COLO829 (cell line): ENCODE results near the gene OSCP1.
A peak's percentile ranks its signal among the peaks of the same experiment; 100 is the strongest.
"Not testable (repeated sequence)": the region's sequence is repeated elsewhere in the genome, so short reads cannot be mapped to it uniquely, and the experiment has no call there.

ENCODE experiments used
- DNase-seq: peaks from one replicate; pipeline ENCODE4 v3.0.0; 2012; ENCODE audit warnings: low spot score

The OSCP1 gene

GRCh38 chr1:36450270-36450918 lies at the start of gene OSCP1:
OSCP1 (minus strand) TSS chr1:36450451; CDS start chr1:36450369, 82 bp downstream.
- peak; percentile 99 for DNase-seq

DNA sequence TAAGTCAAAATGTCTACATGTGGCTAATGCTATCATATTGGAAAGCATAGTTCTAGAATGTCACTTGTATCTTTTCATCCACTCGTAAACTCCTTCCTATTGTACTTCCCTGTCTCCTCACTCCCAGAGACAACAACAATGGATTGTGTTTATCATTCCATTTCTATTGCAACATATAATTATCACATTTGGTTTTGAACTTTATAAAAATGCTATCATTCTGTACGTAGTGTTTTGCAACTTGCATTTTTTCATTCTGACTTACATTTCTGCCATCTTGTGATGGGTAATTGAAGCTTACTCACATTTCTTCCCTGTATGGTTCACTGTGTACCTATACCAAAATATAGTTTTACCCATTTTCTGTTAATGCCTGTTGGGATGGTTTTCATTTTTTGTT lies 47.0 kb upstream of the OSCP1 start:
- no peak for DNase-seq

GRCh38 chr1:36494971-36495370 lies 44.7 kb upstream of the OSCP1 start:
- DNase-seq: no peak

- no peak for DNase-seq
These were observed 43.3 kb upstream of the OSCP1 start for GRCh38 chr1:36493524-36493923.

DNA sequence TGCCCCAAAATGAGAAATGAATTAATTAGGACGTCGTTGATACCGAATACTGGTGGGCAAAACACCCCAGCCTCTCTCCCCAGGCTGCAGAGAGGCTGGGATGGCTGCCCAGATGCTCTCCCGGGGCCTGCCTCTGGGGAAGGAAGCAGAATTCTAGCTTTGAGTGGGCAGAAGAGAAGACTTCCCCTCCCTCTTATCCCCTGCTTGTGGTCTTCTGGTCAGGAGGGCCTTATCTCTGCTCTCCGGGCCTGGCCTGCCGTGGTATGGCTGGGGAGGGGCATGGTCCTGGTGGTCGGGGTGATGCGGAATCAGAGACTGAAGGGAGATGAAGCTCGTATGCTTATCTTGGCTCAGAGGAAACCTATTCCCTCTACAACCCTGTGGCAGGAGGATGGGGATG lies 42.2 kb upstream of the OSCP1 start:
- no peak for DNase-seq

DNA sequence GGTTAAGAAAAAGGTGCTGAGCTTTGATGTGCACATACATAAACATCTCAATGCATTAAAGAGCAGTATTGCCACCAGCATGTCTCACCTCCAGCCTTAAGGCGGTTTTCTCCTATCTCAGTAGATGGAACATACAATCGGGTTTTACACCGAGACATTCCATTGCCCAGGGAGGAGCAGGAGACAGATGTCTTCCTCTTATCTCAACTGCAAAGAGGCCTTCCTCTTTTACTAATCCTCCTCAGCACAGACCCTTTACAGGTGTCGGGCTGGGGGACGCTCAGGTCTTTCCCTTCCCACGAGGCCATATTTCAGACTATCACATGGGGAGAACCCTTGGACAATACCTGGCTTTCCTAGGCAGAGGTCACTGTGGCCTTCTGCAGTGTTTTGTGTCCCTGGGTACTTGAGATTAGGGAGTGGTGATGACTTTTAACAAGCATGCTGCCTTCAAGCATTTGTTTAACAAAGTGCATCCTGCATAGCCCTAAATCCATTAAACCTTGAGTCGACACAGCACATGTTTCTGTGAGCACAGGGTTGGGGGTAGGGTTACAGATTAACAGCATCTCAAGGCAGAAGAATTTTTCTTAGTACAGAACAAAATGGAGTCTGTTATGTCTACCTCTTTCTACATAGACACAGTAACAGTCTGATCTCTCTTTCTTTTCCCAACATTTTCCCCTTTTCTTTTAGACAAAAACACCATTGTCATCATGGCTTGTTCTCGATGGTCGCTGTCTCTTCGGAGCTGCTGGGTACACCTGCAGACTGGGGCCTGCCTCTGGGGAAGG lies 39.2 kb upstream of the OSCP1 start:
- not testable (repeated sequence) for DNase-seq

DNA sequence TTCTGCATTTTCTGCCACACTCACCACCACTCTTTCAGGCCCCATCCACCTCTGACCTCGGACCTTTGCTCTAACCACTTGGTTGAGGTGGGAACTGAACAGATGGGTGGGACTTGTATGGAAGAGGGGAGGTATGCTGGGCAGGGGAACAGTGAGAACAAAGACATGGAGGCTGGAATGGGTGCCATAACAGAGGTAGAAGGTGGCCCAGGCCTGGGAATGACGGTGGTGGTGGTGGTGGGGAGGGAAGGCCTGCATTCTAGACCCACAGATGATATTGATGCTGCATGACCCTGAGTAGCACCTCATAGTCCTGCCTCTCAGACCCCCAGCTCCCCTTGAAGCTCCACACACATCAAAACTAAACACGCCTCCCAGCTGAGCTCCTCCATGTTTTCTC lies 37.7 kb upstream of the OSCP1 start:
- DNase-seq: no peak

DNA sequence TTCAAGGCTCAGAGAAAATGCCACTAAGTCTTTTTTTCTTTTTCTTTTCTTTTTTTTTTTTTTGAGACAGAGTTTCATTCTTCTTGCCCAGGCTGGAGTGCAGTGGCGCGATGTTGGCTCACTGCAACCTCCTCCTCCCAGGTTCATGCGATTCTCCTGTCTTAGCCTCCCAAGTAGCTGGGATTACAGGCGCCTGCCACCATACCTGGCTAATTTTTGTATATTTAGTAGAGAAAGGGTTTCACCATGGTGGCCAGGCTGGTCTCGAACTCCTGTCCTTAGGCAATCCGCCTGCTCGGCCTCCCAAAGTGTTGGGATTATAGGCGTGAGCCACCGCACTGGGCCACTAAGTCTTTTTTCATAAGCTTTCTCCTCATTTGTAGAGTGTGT lies 37.1 kb upstream of the OSCP1 start:
- DNase-seq: not testable (repeated sequence)

- no peak for DNase-seq
These were observed 36.4 kb upstream of the OSCP1 start for GRCh38 chr1:36486439-36487335.

GRCh38 chr1:36486093-36486438 lies 35.8 kb upstream of the OSCP1 start:
- DNase-seq: no peak

DNA sequence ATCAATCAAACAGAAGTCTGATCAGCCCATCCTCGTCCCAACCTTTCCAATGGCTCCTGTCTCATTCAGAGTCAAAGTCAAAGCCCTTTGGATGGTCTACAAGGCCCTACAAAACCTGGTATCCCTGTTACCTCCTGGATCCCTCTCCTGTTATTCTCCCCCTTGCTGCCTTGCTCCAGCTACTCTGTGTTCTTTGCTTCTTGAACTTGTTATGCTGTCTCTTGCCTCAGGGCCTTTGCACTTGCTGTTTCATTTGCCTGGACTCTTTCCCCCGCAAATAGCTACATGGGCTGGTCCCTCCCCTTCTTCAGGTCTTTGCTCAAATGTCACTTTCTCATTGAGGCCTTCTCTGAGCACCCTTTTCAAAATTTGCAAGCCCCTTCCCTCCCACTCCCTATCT lies 33.8 kb upstream of the OSCP1 start:
- DNase-seq: no peak

GRCh38 chr1:36482724-36483388 lies 32.6 kb upstream of the OSCP1 start, which contains the start of gene CSF3R:
CSF3R (minus strand) TSS chr1:36482913; CDS start chr1:36479496, 3,417 bp downstream.
- DNase-seq: no peak

DNA sequence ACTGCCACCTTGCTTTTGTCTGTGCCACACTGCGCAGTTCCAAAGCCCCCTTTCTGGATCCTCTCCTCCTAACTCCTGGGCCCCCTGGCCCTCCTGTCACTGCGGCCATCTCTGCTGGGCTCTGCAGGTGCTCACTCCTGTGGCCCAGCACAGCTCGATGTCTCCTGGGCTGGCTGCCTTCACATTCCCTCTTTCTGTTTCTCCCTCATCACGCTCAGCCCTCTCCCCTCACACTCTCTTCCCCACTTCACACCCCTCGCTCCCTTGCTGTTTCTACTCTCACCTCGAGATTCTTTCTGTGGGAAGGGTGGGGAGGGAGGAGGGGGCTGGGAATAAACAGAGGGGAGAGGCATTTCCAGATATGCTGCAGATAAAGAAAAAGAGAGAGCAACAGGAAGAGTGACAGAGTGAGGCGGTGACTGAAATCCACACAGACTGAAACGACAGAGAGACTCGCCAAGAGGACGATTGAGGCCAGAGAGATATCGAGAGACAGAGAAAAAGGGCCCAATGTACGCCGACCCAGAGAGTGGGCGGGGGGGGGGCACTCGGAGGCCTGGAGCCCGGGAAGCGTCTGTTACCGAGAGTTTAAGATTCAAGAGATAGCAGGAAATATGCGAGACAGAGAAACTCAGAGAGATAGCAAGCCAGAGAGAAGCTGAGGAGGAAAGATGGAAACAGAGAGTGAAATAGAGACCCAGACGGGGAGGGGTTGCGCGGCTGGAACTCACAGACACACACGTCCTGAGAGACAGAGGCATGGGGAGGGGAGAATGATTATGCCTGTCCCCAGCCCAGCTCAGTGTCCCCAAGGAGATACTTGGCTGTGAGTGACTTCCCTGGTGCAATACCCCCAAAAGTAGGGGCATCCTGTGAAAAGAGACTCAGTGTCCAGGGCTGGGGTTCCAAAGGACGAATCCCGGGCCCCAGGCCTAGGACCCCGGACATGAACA lies 31.8 kb upstream of the OSCP1 start:
- no peak for DNase-seq

- no peak for DNase-seq
These were observed 30.8 kb upstream of the OSCP1 start for GRCh38 chr1:36481091-36481490.

- DNase-seq: no peak
These were observed 29.9 kb upstream of the OSCP1 start for GRCh38 chr1:36480161-36480560.

DNA sequence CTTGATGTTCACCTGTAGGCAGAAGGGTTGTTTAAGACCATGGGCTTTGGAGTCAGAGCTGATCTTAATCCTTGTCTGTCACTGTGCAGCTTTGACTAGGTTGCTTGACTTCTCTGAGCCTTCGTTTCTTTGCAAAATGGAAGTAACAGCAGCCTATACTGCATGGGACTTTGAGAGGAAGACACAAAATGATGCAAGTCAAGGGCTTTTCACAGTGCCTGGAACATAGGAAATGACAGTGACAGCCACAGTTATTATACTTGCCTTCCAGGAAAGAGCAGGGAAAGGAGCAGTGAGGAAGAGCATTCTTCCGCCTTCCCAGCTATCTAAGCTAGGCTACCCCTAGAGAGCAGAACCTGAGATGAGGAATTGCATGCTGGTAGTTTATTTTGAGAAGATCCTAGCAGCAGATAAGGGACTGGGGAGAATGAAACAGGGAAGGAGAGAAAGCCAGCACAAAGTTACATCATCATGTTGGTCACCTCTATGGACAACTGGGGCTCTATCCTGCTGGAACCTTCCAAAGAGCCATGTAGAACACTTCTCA lies 29.3 kb upstream of the OSCP1 start:
- DNase-seq: no peak

DNA sequence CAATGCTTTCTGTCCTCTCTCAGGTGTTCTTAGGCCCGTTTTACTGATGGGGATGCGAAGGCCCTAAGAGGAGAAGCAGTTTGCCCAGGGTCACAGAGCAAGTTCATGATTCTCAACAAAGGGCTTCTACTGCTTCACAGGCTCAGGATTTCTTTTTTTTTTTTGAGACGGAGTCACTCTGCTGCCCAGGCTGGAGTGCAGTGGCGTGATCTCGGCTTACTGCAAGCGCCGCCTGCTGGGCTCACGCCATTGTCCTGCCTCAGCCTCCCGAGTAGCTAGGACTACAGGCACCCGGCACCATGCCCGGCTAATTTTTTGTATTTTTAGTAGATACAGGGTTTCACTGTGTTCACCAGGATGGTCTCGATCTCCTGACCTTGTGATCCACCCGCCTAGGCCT lies 27.4 kb upstream of the OSCP1 start:
- not testable (repeated sequence) for DNase-seq

DNA sequence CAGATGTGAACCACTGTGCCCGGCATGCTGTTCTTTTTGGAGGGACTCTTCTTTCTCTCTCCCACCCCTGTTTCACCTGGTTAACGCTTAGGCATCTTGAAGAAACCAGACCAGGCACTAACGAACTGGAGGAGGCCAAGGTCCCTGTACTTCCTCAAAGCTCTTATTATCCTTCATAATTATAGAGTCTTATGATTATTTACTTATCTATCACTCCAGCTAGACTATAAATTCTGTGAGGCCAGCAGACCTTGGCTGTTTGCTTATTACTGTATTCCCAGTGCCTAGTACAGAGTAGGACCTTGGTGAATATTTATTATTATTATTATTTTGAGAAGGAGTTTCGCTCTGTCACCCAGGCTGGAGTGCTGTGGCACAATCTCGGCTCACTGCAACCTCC lies 26.7 kb upstream of the OSCP1 start:
- no peak for DNase-seq

DNA sequence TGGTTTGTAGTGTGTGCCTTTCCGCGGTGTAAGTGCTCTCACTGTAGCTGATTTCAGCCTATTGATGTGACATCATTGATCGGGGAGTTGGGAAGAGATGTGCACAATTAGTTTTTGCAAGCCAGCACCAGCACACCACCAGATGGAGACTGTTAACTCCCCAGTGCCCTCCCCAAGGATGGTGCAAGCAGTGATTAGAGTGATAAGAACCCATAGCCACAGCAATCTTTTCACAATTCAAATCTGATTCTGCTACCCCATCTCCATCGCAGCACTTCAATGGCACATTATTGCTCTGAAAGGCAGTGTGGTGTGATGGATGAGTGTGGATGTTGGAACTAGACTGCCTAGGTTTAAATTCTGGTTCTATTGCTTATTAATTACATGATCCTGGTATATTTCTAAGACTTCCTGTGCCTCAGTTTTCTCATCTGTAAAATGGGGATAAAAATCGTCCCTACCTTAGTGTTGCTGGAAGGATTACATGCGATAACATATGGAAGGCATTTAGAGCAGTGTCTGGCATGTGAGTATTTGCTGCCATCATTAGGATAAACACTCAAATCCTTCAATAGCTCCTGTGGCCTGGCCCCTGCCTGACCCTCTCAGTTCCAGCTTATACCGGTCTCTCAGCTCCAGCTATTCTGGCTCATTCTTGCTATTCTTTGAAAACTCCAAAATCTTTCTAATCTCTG lies 25.8 kb upstream of the OSCP1 start:
- DNase-seq: no peak

DNA sequence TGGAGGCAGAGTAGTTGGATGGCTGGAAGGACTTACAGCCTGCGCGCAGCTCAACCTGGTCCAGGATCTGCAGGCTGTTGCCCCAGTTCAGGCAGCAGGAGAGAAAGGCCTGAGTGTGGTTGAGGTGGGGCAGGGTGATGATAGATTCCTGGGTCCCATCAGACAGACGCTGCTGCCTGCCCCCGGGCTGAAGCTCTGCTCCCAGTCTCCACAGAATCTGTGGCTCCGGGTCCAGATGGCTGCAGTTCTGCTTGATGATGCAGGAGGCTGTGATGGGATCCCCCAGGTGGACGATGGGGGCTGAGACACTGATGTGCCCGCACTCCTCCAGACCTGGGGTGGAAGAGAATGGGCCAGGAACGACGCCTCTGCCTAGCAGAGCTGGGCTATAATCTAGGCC lies 25.1 kb upstream of the OSCP1 start:
- DNase-seq: no peak
